T47D (cell line): Measurements from ENCODE around the gene NDP.
A peak's percentile ranks its signal among the peaks of the same experiment; 100 is the strongest.

ENCODE experiments used
- DNase-seq, 2 experiments: peaks; one replicate each; pipeline versions ENCODE4 v3.0.0 to v3.0.0-alpha.2; 2011 to 2012; ENCODE audit warnings: low read depth in 1 of 2, low spot score in 1 of 2
- JUND ChIP-seq: IDR thresholded peaks from 2 replicates; pipeline ENCODE4 v1.6.1; 2012; ENCODE audit warnings: low read depth
- in situ Hi-C: cut with HindIII; loops from 2 replicates; pipeline ENCODE4 v1.10.0; 2016; ENCODE audit warnings: low sequenced_read_pairs, low pct_unique_long_range_greater_than_20kb

Gene NDP

GRCh38 chrX:43996491-43996890 is 23.3 kb upstream of the NDP start:
- DNase-seq = no peak
- TF ChIP-seq JUND = no peak
- in situ Hi-C loops = no loop called here

GRCh38 chrX:43986083-43986482 is 12.9 kb upstream of the NDP start:
- in situ Hi-C loops = no loop called here
- TF ChIP-seq JUND = no peak
- DNase-seq = no peak

GRCh38 chrX:43985511-43985910 is 12.3 kb upstream of the NDP start:
- DNase-seq = no peak
- TF ChIP-seq JUND = no peak
- in situ Hi-C loops = no loop called here

- in situ Hi-C loops = no loop called here
- DNase-seq = no peak
- no peak for TF ChIP-seq JUND
These were observed 5.0 kb upstream of the NDP start for GRCh38 chrX:43978226-43978625.

- in situ Hi-C loops = no loop called here
- DNase-seq = peak in 1 of 2 experiments; percentile 6
- no peak for TF ChIP-seq JUND
These were observed 3.0 kb upstream of the NDP start for GRCh38 chrX:43976205-43976604.

- no peak for TF ChIP-seq JUND
- in situ Hi-C loops = no loop called here
- peak in 1 of 2 experiments; percentile 4 for DNase-seq
These were observed 2.6 kb upstream of the NDP start for GRCh38 chrX:43975796-43976195.

- DNase-seq = no peak
- in situ Hi-C loops = no loop called here
- no peak for TF ChIP-seq JUND
These were observed 1.7 kb upstream of the NDP start for GRCh38 chrX:43974741-43975465.

- no peak for DNase-seq
- no peak for TF ChIP-seq JUND
- in situ Hi-C loops = no loop called here
These were observed 898 bp upstream of the NDP start for GRCh38 chrX:43974100-43974475.

GRCh38 chrX:43971966-43972961 is 926 bp downstream of the NDP start:
- no peak for TF ChIP-seq JUND
- in situ Hi-C loops = no loop called here
- DNase-seq = no peak

GRCh38 chrX:43970528-43970927 is 2.7 kb downstream of the NDP start:
- TF ChIP-seq JUND = no peak
- DNase-seq = no peak
- in situ Hi-C loops = no loop called here

- TF ChIP-seq JUND = no peak
- in situ Hi-C loops = no loop called here
- peak in 1 of 2 experiments; percentile 36 for DNase-seq
These were observed 3.4 kb downstream of the NDP start for GRCh38 chrX:43969504-43970501.

- no peak for DNase-seq
- in situ Hi-C loops = no loop called here
- no peak for TF ChIP-seq JUND
These were observed 4.8 kb downstream of the NDP start for GRCh38 chrX:43968359-43968781.

- DNase-seq = no peak
- in situ Hi-C loops = no loop called here
- no peak for TF ChIP-seq JUND
These were observed 8.3 kb downstream of the NDP start for GRCh38 chrX:43964936-43965335.
